Measurements from ENCODE around the gene LILRB1. TPM values are rescaled to one million over a fixed set of nuclear protein-coding genes. Genes with fewer than 3 reads are reported as not detected.

LILRB1 gene
- total and polyA plus RNA-seq, 2 of the 13 experiments (the other 11 are each of a cell fraction or from before 2014, with no cell fraction given), result not detected

DNA sequence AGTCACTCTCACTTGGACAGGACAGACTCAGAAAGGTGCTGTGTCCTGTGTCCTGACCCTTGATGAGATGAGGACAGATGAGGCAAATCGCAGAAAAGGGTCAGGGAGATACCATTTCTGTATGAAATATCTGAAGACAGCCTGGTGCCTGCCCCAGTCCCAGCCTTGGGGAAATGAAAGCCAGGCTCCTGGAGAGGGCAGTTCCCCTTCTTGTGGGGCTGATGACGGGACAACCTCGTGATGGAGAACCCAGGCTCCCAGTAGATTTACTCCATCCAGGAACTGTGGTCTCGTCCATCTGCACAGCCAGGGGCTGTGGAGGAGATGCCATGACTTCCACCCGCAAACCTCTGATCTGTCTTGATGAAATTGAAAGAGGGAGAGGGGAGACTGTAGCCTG lies 13.8 kb downstream of the LILRB1 start (continued):
- TF ChIP-seq, protein P1, sequence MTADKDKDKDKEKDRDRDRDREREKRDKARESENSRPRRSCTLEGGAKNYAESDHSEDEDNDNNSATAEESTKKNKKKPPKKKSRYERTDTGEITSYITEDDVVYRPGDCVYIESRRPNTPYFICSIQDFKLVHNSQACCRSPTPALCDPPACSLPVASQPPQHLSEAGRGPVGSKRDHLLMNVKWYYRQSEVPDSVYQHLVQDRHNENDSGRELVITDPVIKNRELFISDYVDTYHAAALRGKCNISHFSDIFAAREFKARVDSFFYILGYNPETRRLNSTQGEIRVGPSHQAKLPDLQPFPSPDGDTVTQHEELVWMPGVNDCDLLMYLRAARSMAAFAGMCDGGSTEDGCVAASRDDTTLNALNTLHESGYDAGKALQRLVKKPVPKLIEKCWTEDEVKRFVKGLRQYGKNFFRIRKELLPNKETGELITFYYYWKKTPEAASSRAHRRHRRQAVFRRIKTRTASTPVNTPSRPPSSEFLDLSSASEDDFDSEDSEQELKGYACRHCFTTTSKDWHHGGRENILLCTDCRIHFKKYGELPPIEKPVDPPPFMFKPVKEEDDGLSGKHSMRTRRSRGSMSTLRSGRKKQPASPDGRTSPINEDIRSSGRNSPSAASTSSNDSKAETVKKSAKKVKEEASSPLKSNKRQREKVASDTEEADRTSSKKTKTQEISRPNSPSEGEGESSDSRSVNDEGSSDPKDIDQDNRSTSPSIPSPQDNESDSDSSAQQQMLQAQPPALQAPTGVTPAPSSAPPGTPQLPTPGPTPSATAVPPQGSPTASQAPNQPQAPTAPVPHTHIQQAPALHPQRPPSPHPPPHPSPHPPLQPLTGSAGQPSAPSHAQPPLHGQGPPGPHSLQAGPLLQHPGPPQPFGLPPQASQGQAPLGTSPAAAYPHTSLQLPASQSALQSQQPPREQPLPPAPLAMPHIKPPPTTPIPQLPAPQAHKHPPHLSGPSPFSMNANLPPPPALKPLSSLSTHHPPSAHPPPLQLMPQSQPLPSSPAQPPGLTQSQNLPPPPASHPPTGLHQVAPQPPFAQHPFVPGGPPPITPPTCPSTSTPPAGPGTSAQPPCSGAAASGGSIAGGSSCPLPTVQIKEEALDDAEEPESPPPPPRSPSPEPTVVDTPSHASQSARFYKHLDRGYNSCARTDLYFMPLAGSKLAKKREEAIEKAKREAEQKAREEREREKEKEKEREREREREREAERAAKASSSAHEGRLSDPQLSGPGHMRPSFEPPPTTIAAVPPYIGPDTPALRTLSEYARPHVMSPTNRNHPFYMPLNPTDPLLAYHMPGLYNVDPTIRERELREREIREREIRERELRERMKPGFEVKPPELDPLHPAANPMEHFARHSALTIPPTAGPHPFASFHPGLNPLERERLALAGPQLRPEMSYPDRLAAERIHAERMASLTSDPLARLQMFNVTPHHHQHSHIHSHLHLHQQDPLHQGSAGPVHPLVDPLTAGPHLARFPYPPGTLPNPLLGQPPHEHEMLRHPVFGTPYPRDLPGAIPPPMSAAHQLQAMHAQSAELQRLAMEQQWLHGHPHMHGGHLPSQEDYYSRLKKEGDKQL (CRISPR knock-in tag; IDR thresholded peaks at IDR 0.05; ENCODE audit: low read depth), result no peak
- TF ChIP-seq PCBP1 (IDR thresholded peaks at IDR 0.05; ENCODE audit: borderline replicate concordance, low read depth, low read length) (no peak), ATAD3A (CRISPR knock-in tag; IDR thresholded peaks at IDR 0.05) (no peak), IKZF1 (IDR thresholded peaks at IDR 0.05) (no peak), TBX3 (IDR thresholded peaks at IDR 0.05; ENCODE audit: borderline replicate concordance) (no peak)
- TF ChIP-seq, protein P2, sequence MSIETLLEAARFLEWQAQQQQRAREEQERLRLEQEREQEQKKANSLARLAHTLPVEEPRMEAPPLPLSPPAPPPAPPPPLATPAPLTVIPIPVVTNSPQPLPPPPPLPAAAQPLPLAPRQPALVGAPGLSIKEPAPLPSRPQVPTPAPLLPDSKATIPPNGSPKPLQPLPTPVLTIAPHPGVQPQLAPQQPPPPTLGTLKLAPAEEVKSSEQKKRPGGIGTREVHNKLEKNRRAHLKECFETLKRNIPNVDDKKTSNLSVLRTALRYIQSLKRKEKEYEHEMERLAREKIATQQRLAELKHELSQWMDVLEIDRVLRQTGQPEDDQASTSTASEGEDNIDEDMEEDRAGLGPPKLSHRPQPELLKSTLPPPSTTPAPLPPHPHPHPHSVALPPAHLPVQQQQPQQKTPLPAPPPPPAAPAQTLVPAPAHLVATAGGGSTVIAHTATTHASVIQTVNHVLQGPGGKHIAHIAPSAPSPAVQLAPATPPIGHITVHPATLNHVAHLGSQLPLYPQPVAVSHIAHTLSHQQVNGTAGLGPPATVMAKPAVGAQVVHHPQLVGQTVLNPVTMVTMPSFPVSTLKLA (IDR thresholded peaks at IDR 0.05), result no peak
- TF ChIP-seq, protein P3, sequence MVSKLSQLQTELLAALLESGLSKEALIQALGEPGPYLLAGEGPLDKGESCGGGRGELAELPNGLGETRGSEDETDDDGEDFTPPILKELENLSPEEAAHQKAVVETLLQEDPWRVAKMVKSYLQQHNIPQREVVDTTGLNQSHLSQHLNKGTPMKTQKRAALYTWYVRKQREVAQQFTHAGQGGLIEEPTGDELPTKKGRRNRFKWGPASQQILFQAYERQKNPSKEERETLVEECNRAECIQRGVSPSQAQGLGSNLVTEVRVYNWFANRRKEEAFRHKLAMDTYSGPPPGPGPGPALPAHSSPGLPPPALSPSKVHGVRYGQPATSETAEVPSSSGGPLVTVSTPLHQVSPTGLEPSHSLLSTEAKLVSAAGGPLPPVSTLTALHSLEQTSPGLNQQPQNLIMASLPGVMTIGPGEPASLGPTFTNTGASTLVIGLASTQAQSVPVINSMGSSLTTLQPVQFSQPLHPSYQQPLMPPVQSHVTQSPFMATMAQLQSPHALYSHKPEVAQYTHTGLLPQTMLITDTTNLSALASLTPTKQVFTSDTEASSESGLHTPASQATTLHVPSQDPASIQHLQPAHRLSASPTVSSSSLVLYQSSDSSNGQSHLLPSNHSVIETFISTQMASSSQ (IDR thresholded peaks at IDR 0.05; ENCODE audit: low read depth), result no peak
- TF ChIP-seq, protein P3 (CRISPR knock-in tag; IDR thresholded peaks at IDR 0.05; ENCODE audit: borderline replicate concordance), result no peak

Measured in HepG2 (cell line).